PC-3 (cell line): ENCODE data around the gene ERFE. TPM values are rescaled to one million over a fixed set of nuclear protein-coding genes. Genes with fewer than 3 reads are reported as not detected.

Source experiments
- ATAC-seq: fragments of 200-7000 bp; cut with Tn5 transposase; 2 replicates; pipeline ENCODE4 v1.9.1; 2020; ENCODE audit warnings: mild to moderate bottlenecking, moderate library complexity
- BruUV-seq: library from RNA; stranded (reverse); fragments of 400-500 nt; replicated peaks from 2 replicates; lab custom pipeline; 2021; lab: Mats Ljungman, UMichigan
- CTCF ChIA-PET: fragments of 300-600 bp; sonication (Branson Sonifier 250); formaldehyde crosslinking; loops from one replicate; lab custom pipeline; 2022; ENCODE audit warnings: antibody characterized with exemption; lab: Charles Lee
- POLR2A ChIA-PET: fragments of 300-600 bp; sonication (Branson Sonifier 250); formaldehyde crosslinking; loops from one replicate; lab custom pipeline; 2022; ENCODE audit warnings: antibody characterized with exemption; ENCODE audit not compliant: unreplicated experiment; lab: Charles Lee
- DNase-seq: peaks from one replicate; pipeline ENCODE4 v3.0.0-alpha.2; 2015
- H2AFZ ChIP-seq: fragments of 300-600 bp; sonication (generic); 2 replicates; pipeline ENCODE4 v1.6.0; 2016; ENCODE audit warnings: antibody characterized with exemption, low read length
- H3F3A ChIP-seq: fragments of 300-600 bp; sonication (generic); one replicate; pipeline ENCODE4 v1.6.0; 2017; ENCODE audit warnings: antibody characterized with exemption, low read length, control low read depth, mild to moderate bottlenecking; ENCODE audit not compliant: unreplicated experiment
- H3K27ac ChIP-seq: fragments of 300-600 bp; sonication (generic); 2 replicates; pipeline ENCODE4 v1.5.1; 2016; ENCODE audit warnings: mild to moderate bottlenecking, low read length
- H3K27me3 ChIP-seq: fragments of 300-600 bp; sonication (generic); 2 replicates; pipeline ENCODE4 v1.6.1; 2016; ENCODE audit warnings: low read length, mixed read lengths
- H3K36me3 ChIP-seq: fragments of 300-600 bp; sonication (generic); 2 replicates; pipeline ENCODE4 v1.6.1; 2016; ENCODE audit warnings: low read depth, mixed run types, low read length, mixed read lengths
- H3K4me1 ChIP-seq: fragments of 300-600 bp; sonication (generic); 2 replicates; pipeline ENCODE4 v1.5.1; 2016; ENCODE audit warnings: low read length; ENCODE audit not compliant: insufficient read depth
- H3K4me2 ChIP-seq: fragments of 300-600 bp; sonication (generic); 2 replicates; pipeline ENCODE4 v1.6.0; 2016; ENCODE audit warnings: low read length
- H3K4me3 ChIP-seq: fragments of 300-600 bp; sonication (generic); 2 replicates; pipeline ENCODE4 v1.5.1; 2016; ENCODE audit warnings: mild to moderate bottlenecking, low read length, mixed read lengths
- H3K79me2 ChIP-seq: fragments of 300-600 bp; sonication (generic); 2 replicates; pipeline ENCODE4 v1.6.1; 2017; ENCODE audit warnings: low read length, mixed read lengths
- H3K9ac ChIP-seq: fragments of 300-600 bp; sonication (generic); 2 replicates; pipeline ENCODE4 v1.6.0; 2016; ENCODE audit warnings: mild to moderate bottlenecking, low read length
- H3K9me2 ChIP-seq: fragments of 300-600 bp; sonication (generic); replicated peaks from 2 replicates; pipeline ENCODE4 v1.6.1; 2016; ENCODE audit warnings: mixed run types, low read length, mixed read lengths
- H3K9me3 ChIP-seq: fragments of 300-600 bp; sonication (generic); 2 replicates; pipeline ENCODE4 v1.6.1; 2016; ENCODE audit warnings: low read length, mixed read lengths
- H4K20me1 ChIP-seq: fragments of 300-600 bp; sonication (generic); 2 replicates; pipeline ENCODE4 v1.6.1; 2016; ENCODE audit warnings: low read length, mixed read lengths
- CTCF ChIP-seq: fragments of 300-600 bp; sonication (generic); conservative IDR thresholded peaks from 2 replicates; pipeline ENCODE4 v1.5.1; 2017; ENCODE audit warnings: antibody characterized with exemption, low read depth, mild to moderate bottlenecking, low read length
- EZH2 ChIP-seq: fragments of 300-600 bp; sonication (generic); IDR thresholded peaks from one replicate; pipeline ENCODE4 v1.6.1; 2017; ENCODE audit warnings: antibody characterized with exemption, mild to moderate bottlenecking, low read length; ENCODE audit not compliant: unreplicated experiment
- EZH2phosphoT487 ChIP-seq: fragments of 300-600 bp; sonication (generic); IDR thresholded peaks from 2 replicates; pipeline ENCODE4 v1.6.1; 2018; ENCODE audit warnings: mild to moderate bottlenecking, antibody characterized with exemption, low read length, borderline replicate concordance
- intact Hi-C: fragments of 100-400 bp; cut with micrococcal nuclease; formaldehyde crosslinking; loops from 2 replicates; pipeline ENCODE4 v1.9.0; 2023
- total RNA-seq: library from RNA; depleted of rRNA; stranded (reverse); fragments of >200 nt; gene quantifications from 2 replicates; pipeline ENCODE4 v1.2.3, GENCODE V29; 2014

Gene ERFE
- total RNA-seq, 1 experiment from 2014 or later = 7.4 TPM

DNA sequence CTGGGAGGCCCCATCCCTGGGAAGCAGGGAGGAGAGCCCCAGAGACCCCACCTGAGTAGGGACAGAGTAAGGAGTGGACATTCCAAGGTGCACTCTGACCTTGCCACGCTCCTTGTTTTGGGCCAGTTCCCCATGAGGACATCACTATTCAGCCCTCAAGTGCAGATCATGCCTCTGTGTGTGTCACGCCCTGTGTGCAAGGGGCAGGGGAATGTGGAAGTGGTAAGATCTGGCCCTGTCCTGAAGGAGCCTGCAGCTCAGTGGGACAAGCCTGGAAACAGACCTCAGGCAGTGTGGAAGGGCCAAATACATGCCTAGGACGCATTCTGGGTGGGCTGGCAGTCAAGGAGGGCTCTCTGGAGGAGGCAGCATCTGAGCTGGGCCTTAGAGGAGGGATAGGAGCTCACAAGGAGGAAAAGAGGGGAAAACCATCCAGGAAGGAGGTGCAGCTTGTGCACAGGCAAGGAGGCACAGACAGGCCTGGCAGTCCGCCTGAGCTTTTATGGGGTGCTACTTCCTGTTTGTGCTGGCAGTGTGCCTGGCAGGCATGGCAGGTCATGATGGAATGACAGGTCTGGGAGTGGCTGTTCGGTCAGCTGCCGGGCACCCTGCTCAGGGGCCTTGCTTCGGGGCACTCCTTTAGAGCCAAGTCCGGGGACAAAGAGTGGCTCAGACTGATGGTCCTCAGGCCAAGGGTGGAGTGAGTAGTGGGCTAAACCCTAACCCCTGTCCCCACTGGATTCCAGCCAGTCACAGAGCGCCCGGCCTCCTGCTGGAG is 17.0 kb upstream of the ERFE start:
- no peaks in the 10 kb centered on the region for H3F3A ChIP-seq
- no peak overlapping the region for H3K27ac ChIP-seq
- H3K9me3 ChIP-seq = no peaks in the 10 kb centered on the region
- DNase-seq (peak; percentile 86), ATAC-seq (peak; percentile 65)
- ChIA-PET POLR2A (no interaction called here), CTCF (no interaction called here)
- intact Hi-C loops = no loop called here
- no peaks in the 10 kb centered on the region for H4K20me1 ChIP-seq
- peaks cover 30% of the 10 kb centered on the region for H3K4me1 ChIP-seq
- TF ChIP-seq EZH2phosphoT487 = no peak
- no peak for TF ChIP-seq CTCF
- TF ChIP-seq EZH2 = no peak
- no peak overlapping the region for H3K9ac ChIP-seq
- no peak overlapping the region for H3K4me3 ChIP-seq
- no peaks in the 10 kb centered on the region for H3K79me2 ChIP-seq
- H3K9me2 ChIP-seq = no peaks in the 10 kb centered on the region
- H3K4me2 ChIP-seq = peak overlapping the region; percentile 68
- H3K27me3 ChIP-seq = no peaks in the 10 kb centered on the region
- 0 out of 2 replicates have a peak overlapping the region, but pooled peaks have one; percentile 39 for H2AFZ ChIP-seq
- BruUV-seq = no TSS peak
- no peaks in the 10 kb centered on the region for H3K36me3 ChIP-seq

GRCh38 chr2:238142382-238143205 is 16.2 kb upstream of the ERFE start:
- ATAC-seq = peak; percentile 8; the same call in 1 of the 2 replicates
- 0 out of 2 replicates have a peak overlapping the region, but pooled peaks have one; percentile 39 for H2AFZ ChIP-seq
- BruUV-seq = no TSS peak
- no peaks in the 10 kb centered on the region for H4K20me1 ChIP-seq
- POLR2A ChIA-PET = no interaction called here
- H3K9ac ChIP-seq = no peak overlapping the region
- no peaks in the 10 kb centered on the region for H3F3A ChIP-seq
- TF ChIP-seq EZH2 (no peak), CTCF (no peak), EZH2phosphoT487 (no peak)
- H3K4me1 ChIP-seq = peaks cover 30% of the 10 kb centered on the region
- H3K9me3 ChIP-seq = no peaks in the 10 kb centered on the region
- H3K4me2 ChIP-seq = peak overlapping the region; percentile 68
- no peaks in the 10 kb centered on the region for H3K79me2 ChIP-seq
- H3K36me3 ChIP-seq = no peaks in the 10 kb centered on the region
- CTCF ChIA-PET = no interaction called here
- H3K4me3 ChIP-seq = no peak overlapping the region
- no peaks in the 10 kb centered on the region for H3K9me2 ChIP-seq
- intact Hi-C loops = no loop called here
- no peaks in the 10 kb centered on the region for H3K27me3 ChIP-seq
- H3K27ac ChIP-seq = no peak overlapping the region
- DNase-seq = no peak
